IPS-18c (cell line): ENCODE measurements around the gene DTNBP1.
A peak's percentile ranks its signal among the peaks of the same experiment; 100 is the strongest.

ENCODE experiments used
- H3K4me3 ChIP-seq: 2 replicates; pipeline ENCODE4 v1.7.0; 2013; ENCODE audit warnings: low read depth, mild to moderate bottlenecking, low read length, moderate library complexity; ENCODE audit not compliant: insufficient read depth
- H3K9me3 ChIP-seq: one replicate; pipeline ENCODE4 v1.6.1; 2013; ENCODE audit warnings: mild to moderate bottlenecking, low read length, moderate library complexity; ENCODE audit not compliant: control insufficient read depth, insufficient read depth

DTNBP1 gene, protein sequence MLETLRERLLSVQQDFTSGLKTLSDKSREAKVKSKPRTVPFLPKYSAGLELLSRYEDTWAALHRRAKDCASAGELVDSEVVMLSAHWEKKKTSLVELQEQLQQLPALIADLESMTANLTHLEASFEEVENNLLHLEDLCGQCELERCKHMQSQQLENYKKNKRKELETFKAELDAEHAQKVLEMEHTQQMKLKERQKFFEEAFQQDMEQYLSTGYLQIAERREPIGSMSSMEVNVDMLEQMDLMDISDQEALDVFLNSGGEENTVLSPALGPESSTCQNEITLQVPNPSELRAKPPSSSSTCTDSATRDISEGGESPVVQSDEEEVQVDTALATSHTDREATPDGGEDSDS

DNA sequence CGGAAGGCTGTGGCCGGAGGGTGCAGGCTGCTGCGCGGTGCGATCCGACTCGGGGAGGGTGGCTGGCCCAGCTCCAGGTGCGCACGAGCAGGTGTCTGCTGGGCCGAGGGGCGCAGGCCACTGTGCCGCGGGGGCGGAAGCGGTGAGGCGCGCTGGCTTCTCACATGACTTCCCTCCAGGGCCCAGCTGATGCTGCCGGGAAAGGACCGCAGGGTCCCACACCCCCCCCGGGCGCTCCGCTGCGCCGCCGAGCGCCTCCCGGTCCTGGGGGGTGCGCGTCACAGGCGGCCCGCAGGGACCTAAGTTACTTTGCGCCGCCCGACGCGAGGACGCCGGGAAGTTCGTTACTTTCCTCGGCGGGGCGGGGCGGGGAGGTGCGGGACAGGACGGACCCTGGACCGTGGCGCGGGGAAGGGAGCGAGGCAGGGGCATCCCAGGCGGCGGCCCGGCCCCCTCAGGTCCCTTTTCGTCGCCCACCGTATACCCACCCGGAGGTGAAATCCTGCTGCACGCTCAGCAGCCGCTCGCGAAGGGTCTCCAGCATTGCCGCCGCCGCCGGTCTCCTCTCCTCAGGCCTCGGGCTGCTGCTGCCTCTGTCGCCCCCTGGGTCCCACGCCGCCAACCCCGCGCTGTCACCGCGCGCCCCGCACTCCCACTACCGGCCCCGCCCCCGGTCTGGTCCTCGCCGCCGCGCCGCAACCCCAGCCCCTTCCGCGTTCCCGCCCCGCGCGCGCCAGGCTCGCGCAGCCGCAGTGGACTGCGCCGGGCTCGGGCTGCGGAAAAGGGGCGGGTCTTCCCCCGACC lies at the start of gene DTNBP1:
DTNBP1 (minus strand) TSS at position 703 of the 804 bp plus-strand sequence; CDS start at position 544, 159 bp downstream.
- Histone ChIP-seq H3K4me3 (peak within 1 kb of the TSS; percentile 78), H3K9me3 (no peaks in the 10 kb centered on the region)

DNA sequence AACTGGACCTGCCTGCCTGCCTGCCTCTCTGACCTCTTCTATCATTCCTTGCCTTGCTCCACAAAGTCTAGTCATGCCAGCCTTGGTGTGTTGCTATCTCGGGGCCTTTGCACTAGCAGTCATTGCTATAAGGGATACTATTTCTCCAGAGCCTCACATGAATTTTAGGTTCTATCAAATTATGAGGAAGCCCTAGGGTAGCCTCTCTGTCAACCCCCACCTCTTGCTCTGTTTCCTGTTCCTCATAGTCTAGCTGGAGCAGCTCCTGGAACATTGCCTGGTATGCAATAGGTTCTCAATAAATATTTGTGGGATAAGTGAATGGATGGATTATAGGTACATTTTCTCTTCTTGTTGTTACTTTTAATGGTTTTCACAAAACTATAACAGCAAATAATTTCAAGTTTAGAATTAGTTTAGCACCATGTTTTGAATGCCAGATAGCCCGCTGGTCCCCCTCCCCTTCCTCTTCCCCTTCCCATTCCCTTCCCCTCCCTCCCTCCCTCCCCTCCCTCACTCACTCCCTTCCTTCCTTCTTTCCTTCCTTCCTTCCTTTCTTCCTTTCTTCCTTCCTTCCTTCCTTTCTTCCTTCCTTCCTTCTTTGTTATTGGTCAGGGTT lies 46.9 kb upstream of the DTNBP1 start:
- no peak overlapping the region for H3K4me3 ChIP-seq
- peaks cover 2% of the 10 kb centered on the region for H3K9me3 ChIP-seq

DNA sequence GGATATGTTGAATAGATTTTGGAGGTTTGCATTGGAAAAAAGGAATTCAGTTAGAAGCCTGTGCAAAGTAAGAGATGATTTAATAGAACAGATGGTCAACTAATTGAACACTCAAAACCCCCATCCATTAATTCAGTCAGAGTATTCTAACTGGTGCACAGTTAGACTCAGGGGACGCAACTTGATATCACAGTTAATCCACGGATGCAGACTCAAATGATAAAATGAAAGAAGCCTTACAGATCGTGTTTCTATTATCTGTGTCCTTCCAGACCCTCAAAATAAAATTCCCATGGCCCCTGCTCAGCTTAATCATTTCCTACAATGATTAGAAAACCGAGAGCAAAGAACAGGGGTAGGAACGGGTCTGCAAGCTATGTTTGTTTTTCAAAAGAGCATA lies 45.4 kb upstream of the DTNBP1 start:
- peaks cover 2% of the 10 kb centered on the region for H3K9me3 ChIP-seq
- no peak overlapping the region for H3K4me3 ChIP-seq

DNA sequence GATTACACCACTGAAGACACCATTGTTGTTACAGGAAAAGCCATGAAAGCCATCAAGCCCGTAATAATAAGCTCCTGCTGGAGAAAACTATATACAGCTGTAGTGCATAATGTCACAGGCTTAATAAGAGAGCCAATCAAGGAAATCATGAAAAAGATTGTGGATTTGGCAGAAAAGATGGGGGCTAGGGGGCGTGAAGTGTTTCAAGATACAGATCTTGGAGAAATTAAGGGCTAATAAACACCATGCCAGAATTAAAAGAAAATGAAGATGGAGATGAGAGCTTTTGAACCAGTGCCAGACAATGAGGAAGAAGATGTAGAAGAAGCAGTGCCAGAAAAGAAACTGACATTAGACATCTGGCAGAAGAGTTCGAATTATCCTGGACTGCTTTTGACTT lies 43.2 kb upstream of the DTNBP1 start:
- peaks cover 2% of the 10 kb centered on the region for H3K9me3 ChIP-seq
- H3K4me3 ChIP-seq: no peak overlapping the region

DNA sequence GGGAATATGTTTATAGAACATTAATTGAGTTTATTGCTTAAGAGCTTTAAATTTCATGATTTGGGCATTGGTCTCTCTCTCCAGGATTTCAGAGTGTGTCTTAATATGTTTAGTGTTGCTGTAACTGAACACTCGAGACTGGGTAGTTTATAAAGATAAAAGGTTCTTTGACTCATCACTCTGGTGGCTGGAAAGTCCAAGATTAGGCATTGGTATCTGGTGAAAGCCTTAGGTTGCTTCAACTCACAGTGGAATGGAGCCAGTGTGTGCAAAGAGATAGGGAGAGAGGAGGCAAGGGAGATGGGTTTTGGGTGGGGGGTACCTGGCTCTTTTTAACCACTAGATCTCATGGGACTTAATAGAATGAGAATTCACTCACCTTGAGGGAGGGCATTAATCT lies 35.6 kb upstream of the DTNBP1 start:
- Histone ChIP-seq H3K4me3 (no peak overlapping the region), H3K9me3 (no peaks in the 10 kb centered on the region)

DNA sequence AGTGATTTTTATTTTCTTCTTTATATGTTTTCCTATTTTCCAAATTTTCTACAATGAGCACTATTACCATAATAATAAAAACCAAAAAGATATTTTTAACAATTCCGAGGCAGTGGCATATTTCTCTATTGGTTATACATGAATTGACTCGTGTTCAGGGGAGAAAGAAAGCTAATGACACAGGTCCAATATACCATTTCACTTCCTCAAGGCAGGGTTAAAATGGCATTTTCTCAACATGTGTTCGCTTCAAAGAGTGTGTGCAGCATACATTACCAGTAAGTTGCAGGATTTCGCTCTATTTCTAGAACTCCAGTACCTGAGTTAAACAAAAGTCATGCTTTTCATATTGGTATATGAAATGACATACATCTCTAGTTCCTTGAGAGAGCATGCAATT lies 35.1 kb upstream of the DTNBP1 start:
- no peak overlapping the region for H3K4me3 ChIP-seq
- H3K9me3 ChIP-seq: no peaks in the 10 kb centered on the region

DNA sequence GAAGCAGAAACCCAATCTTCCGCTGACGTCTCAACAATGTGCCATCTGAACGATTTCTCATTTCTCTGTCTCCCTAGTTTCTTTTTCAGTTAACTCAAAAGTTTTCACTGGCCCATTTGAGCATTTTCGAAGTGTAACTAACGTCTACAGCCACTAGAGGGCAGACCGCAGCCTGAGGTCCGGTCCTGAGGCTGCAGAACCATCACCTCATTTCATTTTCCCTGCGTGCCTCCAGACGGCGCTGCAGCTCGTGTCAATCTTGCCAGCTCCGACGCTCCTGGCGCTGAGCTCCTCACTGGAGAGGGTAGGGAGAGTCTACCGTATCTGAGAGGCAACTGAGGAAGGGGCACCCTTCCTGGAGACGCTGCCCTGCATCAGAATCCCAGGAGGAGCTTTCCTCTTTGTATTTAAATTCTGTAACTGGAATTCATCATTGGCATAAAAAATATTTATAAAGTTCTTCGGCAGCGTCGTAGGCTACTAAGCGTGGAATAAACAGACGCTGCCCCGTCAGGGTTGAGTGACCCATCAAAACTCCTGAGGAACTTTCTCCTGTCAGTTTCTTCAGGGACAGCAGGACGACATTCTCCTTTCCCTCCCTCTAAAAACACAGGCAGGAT lies 28.5 kb upstream of the DTNBP1 start:
- H3K9me3 ChIP-seq: no peaks in the 10 kb centered on the region
- no peak overlapping the region for H3K4me3 ChIP-seq

DNA sequence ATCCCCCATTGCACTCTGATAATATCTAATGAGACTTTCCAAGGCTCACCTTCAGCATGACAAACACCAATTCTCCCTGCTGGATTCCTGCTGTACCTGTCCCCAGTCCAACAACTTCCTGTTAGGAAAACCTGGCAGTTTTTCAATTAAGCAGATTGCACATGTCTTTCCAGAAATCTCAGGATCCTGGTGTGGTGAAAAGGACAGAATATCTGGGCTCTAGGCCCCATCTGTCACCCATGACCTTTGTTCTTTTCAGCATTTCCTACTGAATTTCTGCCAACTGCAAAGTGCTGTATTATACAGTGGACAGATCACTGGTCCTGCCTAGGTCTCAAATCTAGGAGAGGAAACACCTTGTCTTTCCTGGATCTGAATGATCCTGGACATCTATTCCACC lies 27.7 kb upstream of the DTNBP1 start:
- Histone ChIP-seq H3K4me3 (no peak overlapping the region), H3K9me3 (no peaks in the 10 kb centered on the region)

DNA sequence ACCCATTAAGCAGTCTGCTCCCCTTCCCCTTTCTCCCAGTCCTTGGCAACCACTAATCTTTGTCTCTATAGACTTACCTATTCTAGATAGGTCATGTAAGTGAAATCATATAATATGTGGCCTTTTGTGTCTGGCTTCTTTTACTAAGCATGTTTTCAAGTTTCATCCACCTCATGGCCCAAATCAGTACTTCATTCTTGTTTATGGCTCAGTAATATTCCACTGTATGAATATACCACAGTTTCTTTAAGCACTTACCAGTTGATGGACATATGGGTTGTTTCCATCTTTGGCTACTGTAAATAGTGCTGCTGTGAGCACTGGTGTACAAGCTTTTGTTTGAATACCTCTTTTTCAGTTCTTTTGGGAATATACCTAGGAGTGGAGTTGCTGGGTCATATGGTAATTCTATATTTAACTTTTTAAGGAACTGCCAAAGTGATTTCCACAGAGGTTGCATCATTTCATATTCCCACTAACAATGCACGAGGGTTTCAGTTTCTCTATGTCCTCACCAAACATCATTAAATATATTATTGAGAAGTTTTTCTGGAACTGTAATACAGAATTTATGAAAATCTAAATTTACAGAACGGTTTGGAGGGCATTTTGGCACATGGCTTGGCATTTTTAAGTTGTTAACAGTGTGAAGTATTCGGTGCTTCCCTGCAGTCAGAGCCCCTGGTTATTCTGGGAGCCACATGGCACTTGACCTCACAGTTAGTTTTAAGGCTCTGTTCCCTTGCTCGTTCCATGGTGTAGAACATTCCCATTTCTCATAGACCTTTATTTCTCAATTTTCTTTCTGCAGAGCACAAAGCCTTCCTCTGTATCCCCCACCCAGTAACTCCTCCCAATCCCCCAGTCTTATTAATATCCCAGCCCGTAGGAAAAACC lies 27.0 kb upstream of the DTNBP1 start:
- Histone ChIP-seq H3K9me3 (no peaks in the 10 kb centered on the region), H3K4me3 (no peak overlapping the region)

DNA sequence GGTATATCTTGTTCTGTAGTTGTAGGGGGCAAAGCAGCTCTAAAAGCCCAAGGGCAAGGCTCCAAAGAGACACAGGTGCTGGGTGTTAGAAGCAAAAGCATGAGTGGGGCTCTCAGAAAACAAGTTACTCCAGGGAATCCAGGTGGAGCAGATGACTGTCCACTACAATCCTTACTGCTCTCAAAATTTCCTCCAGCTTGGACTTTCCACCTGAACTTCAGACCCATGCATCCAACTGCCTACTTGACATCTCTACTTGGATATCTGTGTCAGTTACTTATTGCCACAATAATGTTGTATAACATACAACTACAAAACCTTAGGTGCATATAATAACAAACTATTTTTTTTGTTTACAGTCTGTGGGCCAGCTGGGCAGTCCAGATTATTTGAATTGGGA lies 22.8 kb upstream of the DTNBP1 start:
- H3K9me3 ChIP-seq: no peaks in the 10 kb centered on the region
- H3K4me3 ChIP-seq: no peak overlapping the region

DNA sequence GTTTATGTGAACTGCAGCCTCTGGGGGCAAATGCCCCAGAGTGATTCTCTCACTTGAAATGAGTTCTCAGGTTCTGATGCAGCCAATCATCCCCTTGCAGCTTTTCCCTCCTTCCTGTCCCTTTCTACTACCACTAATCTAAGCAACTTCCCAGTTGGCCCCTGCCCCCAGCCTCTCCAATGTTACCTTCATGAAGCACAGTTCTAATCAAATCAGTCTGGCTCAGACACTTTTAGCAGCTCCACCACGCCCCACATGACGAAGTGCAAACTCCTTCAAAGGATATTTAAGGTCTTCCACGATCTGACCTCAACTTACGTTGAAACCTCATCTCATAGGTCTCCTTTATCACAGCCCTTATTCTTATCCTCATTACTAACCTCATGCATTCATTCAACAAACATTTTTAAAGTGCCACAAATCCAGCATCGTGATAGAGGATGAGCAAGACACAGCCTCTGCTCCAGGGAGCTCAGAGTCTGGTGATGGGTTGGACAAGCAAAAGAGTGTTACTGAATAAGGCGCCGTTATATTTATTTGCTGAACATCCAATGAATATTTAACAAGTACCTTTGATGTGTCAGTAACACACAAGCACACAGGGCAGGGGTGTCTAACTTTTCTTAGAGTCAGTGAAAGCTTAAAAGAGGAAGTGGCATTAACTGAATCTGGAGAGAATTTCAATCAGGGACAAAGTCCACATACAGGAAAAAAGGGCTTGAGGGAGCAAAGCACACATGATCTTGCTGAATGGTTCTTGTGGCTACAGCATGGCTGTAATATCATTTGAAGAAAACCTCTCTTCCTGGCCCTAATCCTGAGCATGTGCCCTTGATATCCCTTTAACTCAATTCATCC lies 20.4 kb upstream of the DTNBP1 start:
- Histone ChIP-seq H3K9me3 (no peaks in the 10 kb centered on the region), H3K4me3 (no peak overlapping the region)

DNA sequence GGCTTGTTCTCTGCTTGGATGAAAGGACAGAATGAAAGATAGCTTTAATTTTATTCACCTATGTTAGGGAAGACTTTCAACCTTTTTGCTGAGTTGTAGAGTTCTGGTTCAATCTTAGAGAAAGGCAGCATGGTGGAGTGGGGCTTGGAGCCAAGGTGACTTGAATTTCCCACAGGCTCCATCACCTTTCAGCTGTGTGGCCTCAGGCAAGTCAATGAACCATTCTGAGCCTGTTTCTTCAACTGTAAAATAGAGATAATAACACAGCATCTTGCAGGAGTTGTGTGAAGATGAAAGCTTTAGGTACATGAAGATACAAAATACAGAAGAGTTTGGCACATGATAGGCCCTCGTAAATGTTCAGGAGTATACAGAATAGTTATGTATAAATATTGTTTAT lies 19.1 kb upstream of the DTNBP1 start:
- H3K4me3 ChIP-seq: no peak overlapping the region
- no peaks in the 10 kb centered on the region for H3K9me3 ChIP-seq

DNA sequence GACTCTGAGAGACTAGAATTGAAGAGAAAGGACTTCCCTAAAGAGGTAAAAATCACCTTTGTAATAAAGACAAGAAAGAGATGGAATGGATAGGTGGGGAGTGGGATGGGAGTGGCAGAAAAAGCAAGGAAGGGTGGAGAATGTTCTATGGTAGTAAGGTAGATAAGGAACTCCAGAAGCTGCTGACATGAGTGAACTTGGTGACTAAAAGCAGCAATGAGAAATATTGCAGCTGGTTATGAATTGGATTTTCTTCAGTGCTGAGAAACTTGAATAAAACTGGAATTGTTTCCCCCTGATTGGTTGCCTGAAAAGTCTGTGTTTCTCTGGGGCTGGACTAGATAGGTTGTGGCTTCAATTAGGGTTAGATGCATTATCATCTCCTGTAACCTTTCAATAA lies 15.7 kb upstream of the DTNBP1 start:
- no peaks in the 10 kb centered on the region for H3K9me3 ChIP-seq
- H3K4me3 ChIP-seq: no peak overlapping the region

DNA sequence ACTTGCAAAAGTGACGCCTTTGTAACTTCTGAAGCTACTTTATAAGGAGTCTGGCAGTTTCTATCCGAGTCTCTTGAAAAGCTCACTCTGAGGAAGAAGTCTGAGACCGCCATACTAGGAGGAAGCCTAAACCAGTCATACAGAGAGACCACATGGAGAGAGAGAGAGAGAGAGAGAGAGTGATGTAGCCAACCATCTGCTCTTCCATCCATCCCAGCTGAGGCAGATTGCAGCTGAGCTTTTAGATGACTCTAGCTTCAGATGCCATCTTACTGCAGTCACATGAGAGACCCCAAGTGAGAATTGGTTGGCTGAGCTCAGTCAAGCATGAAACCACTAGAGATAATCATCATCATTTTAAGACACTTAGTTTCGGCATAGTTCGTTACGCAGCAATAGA lies 15.0 kb upstream of the DTNBP1 start:
- H3K4me3 ChIP-seq: no peak overlapping the region
- H3K9me3 ChIP-seq: no peaks in the 10 kb centered on the region

DNA sequence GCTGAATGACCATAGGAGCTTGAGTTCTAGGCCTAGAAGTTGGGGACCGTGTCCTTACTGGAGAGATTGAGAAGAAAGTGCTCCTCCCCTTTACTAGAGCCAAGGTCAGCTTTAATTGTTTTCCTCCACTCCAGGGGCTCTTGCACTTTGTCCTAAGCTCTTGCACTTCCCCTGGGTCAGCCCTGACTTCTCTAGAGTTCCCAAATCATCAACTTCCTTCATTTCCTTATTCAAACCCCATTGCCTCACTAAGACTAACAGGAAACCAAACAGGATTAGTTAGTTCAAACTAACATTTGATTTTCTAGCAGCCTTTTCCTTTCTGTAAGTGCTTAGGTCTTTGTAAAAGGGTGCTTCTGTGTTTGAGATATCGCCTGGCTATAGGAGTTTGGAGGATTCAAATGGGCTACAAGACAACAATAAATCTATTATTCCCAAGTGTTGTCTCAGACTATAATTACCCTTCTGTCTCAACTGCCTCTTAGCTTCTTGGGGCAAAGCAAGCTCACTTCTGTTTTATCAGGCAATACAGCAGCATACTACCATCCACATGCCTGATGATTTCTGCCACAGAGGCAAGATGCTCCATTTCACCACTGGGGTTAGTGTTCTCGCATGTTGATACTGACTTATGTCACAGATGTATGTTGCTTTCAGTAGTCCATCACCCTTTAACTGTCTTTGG lies 12.8 kb upstream of the DTNBP1 start:
- no peak overlapping the region for H3K4me3 ChIP-seq
- no peaks in the 10 kb centered on the region for H3K9me3 ChIP-seq
